Fibroblast of the aortic adventitia (primary cell): ENCODE measurements around the gene ALDH1A3. TPM values are rescaled to one million over a fixed set of nuclear protein-coding genes. Genes with fewer than 3 reads are reported as not detected.
A peak's percentile ranks its signal among the peaks of the same experiment; 100 is the strongest.

ENCODE experiments used
- DNase-seq: peaks from one replicate; pipeline ENCODE4 v3.0.0-alpha.2; 2010; ENCODE audit warnings: low read depth
- H3K4me3 ChIP-seq: 2 replicates; pipeline ENCODE4 v1.5.1; 2011; ENCODE audit warnings: low read depth, mild to moderate bottlenecking, control low read depth, low read length, moderate library complexity
- CTCF ChIP-seq: IDR thresholded peaks from 2 replicates; pipeline ENCODE4 v1.5.1; 2011; ENCODE audit warnings: mild to moderate bottlenecking, low read length, control low read depth, inconsistent platforms; ENCODE audit not compliant: insufficient read depth
- total RNA-seq: library from RNA; depleted of rRNA; stranded (reverse); fragments of >200 nt; gene quantifications from 2 replicates; pipeline ENCODE4 v1.2.3, GENCODE V29; 2012; ENCODE audit warnings: low replicate concordance

The ALDH1A3 gene
- total RNA-seq, 1 donor: 189 TPM

DNA sequence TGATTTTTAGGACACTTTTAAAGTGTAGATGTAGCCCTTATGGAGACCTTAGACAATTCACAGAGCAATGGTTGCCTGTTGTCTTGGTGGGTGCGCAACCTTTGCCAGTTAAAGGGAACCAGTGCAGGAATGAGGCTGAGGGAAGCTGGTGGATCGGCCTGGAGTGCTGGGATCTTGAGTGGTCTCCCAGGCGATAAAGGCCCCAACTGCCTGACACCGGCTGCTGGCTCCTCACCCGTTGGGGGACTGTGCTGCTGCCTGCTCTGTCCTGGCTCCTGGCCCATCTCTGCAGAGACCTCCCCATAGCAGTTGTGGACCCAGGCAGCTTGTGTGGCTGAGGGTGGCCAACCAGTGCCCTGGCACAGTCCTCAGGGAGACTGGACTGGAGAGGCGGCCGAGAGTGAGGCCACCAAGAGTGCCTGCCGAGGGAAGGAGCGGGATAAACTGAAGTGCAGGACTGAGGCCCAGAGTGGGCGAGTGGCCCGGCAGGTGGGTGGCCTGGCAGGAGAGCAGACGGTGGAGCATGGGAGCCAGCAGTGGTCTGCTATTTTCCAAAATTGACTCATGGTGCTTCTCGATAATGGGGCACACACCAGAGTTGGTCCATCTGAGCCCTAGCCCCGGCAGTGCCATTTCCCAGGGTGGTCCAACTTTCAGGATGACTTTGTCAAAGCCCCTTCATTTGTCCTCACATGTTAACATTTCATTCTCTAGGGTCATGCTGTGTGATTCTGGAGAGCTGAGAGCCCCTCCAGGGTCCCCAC lies 2.1 kb downstream of the ALDH1A3 start:
- no peak for TF ChIP-seq CTCF
- peak overlapping the region; percentile 36 for H3K4me3 ChIP-seq
- DNase-seq: no peak

DNA sequence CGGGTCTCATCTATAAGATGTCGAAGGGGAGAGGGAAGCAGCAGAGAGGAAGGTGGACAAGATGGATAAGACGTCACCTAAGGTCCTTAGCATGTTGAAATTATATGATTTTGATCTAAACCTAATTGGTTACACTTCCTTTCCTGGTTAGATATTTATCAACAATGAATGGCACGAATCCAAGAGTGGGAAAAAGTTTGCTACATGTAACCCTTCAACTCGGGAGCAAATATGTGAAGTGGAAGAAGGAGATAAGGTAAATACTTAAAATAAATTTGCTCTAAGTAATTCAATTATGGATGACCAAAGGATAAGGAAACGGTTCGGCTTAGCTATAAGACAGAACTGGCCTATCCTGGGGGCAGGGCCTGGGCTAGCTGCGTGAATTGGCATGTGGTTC lies 5.5 kb downstream of the ALDH1A3 start:
- H3K4me3 ChIP-seq: no peak overlapping the region
- TF ChIP-seq CTCF: no peak
- no peak for DNase-seq

GRCh38 chr15:100885811-100886210 lies 6.2 kb downstream of the ALDH1A3 start:
- no peak for DNase-seq
- no peak overlapping the region for H3K4me3 ChIP-seq
- no peak for TF ChIP-seq CTCF

DNA sequence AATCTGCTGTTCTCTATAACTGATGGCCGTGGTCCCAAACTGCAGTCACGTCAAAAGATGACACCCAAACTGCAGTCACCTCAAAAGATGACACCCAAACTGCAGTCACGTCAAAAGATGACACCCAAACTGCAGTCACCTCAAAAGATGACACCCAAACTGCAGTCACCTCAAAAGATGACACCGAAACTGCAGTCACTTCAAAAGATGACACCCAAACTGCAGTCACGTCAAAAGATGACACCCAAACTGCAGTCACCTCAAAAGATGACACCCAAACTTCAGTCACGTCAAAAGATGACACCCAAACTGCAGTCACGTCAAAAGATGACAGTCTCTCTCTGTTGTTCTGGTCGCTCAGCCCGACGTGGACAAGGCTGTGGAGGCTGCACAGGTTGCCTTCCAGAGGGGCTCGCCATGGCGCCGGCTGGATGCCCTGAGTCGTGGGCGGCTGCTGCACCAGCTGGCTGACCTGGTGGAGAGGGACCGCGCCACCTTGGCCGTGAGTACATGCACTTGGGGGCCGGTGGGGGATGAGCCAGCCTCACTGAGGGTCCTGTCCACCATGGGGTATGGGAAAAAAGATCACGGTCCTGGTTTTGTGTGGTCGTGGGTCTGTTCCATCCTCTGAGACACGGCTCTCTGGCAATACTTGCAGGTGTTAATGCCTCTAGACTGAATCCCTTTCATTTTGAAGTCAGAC lies 7.7 kb downstream of the ALDH1A3 start:
- no peak overlapping the region for H3K4me3 ChIP-seq
- no peak for TF ChIP-seq CTCF
- DNase-seq: no peak

GRCh38 chr15:100889385-100890050 lies 9.9 kb downstream of the ALDH1A3 start:
- no peak for TF ChIP-seq CTCF
- H3K4me3 ChIP-seq: no peak overlapping the region
- peak; percentile 88 for DNase-seq

- DNase-seq: no peak
- H3K4me3 ChIP-seq: no peak overlapping the region
- TF ChIP-seq CTCF: no peak
These were observed 10.6 kb downstream of the ALDH1A3 start for GRCh38 chr15:100890051-100890720.
